Effector CD8-positive, alpha-beta T cell (primary cell): ENCODE results near the gene ABL2.
"Not testable (repeated sequence)": the region's sequence is repeated elsewhere in the genome, so short reads cannot be mapped to it uniquely, and the experiment has no call there.

Experiments used
- DNase-seq: peaks from one replicate; lab custom pipeline; 2025; lab: John Stamatoyannopoulos, UW

The ABL2 gene

GRCh38 chr1:179135707-179136106, 93.8 kb downstream of the ABL2 start:
- DNase-seq = not testable (repeated sequence)

DNA sequence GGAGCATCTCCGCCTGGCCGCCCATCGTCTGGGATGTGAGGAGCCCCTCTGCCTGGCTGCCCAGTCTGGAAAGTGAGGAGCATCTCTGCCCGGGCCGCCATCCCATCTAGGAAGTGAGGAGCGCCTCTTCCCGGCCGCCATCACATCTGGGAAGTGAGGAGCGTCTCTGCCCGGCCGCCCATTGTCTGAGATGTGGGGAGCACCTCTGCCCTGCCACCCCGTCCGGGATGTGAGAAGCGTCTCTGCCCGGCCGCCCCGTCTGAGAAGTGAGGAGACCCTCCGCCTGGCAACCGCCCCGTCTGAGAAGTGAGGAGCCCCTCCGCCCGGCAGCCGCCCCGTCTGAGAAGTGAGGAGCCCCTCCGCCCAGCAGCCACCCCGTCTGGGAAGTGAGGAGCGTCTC, 94.3 kb downstream of the ABL2 start:
- not testable (repeated sequence) for DNase-seq

- DNase-seq = no peak
These were observed 99.6 kb downstream of the ABL2 start for GRCh38 chr1:179129702-179130473.

DNA sequence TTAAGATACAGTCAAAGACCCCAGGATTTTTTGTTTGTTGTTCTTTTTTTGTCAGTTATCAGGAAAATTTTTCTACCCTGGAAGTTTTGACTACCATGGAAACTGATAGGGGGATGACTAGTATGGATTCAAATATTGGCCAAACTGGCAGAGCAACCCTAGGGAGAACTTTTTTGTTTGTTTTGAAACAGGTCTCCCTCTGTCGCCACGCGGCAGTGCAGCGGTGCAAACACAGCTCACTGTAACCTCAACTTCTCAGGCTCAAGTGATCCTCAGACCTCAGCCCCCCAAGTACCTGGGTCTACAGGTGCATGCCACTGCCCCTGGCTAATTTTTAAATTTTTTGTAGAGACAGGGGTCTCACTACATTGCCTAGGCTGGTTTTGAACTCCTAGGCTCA, 101.0 kb downstream of the ABL2 start:
- no peak for DNase-seq

- DNase-seq = no peak
These were observed 102.1 kb downstream of the ABL2 start for GRCh38 chr1:179127163-179127895.

- DNase-seq = no peak
These were observed 103.0 kb downstream of the ABL2 start for GRCh38 chr1:179126338-179127060.

GRCh38 chr1:179124873-179125272, 104.6 kb downstream of the ABL2 start:
- no peak for DNase-seq

DNA sequence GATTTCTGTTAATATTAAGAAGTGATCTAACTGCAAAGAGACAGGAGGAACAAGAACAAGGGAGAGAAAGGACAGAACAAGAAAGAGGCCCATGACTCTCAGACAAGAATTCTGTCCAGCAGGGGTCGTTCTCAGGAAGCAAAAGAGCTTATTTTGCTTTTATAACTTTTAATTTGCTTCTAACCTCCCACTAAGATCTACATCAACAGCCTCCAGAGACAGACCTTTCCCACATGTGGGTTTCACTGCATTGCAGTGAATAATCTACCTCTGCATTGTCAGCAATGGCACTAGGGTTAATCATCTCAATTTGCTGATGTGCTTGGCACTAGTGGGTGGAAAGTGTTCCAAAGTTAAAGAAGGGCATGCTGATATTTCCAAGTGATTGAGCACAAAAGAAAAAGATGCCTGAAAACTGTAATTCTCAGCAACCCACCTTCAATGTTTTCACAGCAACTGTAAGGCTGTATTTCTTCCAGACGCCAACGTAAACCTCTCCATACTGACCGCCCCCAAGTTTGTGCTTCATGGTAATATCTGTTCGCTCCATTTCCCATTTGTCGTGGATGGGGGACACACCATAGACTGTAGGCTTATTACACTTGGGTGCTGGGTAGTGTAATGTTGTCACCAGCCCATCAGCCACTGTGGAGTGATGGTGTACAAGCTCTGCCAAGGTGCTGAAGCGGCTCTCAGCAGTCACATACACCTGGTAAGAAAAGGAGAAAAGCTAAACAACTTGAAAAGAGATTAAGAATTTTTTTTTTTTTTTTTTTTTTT, 108.1 kb downstream of the ABL2 start:
- no peak for DNase-seq

DNA sequence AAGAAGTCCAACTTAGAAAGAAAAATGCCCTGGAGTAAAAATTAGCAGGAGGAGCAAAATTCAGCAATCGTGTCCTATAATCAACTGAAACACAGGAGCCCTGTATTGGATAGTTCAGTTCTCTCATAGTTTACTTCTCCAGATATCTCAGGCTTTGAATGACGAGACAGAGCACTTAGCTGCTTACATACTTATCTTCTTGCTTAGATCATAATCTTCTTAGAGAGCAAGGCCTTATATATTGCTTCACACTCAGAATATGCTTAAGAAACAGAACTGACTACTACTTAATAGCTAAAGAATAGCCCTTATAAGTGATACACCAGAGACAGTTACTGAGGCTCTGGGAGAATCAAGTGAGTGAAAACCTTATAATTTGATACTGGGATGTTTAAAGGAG, 108.7 kb downstream of the ABL2 start:
- DNase-seq = no peak

GRCh38 chr1:179119513-179119912, 110.0 kb downstream of the ABL2 start:
- DNase-seq = no peak

GRCh38 chr1:179115181-179115580, 114.3 kb downstream of the ABL2 start:
- no peak for DNase-seq

- no peak for DNase-seq
These were observed 120.8 kb downstream of the ABL2 start for GRCh38 chr1:179108644-179109043.

DNA sequence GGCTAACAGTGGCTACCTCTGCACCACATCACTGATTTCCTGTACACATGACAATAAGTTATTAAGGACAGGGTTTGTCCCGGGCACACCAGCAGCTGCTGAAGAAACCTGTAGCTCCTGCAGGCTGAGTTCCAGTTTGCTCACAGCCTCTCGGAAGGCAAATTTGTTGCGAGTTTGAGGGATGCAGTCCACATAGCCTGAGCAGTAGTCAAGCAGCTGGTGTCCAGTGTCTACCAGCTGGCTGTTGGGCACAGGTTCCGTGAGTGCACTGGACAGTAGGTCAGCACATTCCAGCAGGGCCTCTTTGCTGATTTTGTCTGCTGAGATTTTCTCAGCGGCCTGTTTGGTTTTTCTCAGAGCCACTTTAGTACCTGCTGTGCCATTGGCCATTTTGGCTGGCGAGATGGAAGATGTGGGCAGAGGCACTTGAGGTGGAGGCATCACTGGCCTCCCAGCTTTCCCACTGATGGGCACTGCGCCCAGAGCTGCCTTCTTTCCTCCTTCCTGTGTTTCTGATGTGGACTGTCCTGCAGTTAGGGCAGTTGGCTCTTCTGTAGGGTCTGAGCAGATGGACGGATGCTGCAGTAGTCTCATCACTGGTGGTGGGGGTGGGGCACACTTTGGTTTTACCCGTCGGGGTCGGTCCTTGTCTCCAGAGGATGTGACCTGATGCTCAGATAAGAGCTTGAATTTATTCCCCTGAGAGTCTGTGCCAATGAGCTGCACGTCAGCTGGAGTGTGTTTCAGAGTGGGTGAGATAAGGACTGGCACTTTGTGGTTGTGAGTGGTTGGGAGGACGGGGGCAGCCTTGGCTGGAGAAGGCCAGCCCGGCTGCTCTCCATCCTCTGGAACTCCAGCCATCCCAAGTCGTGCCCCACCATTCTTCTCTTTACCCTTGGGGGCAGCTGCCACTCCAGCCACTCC, 121.5 kb downstream of the ABL2 start:
- DNase-seq = no peak

DNA sequence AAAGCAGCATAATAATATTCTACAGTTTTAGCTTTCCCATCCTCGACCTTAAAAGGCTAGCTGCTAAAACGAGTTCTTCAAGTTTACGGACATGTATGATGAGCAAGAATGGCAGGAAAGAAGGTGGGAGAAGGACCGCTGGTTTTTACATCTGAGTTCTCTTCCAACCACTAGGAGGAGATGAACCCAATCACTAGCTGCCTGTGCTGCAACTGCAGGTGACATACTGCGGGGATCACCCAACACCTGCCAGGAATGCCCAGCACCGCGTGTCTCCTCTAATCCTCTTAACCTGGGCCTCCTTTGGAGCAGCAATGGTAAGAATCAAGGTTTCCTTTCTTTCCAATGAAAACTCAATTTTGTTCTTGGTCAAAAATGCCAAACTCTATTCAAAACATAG, 124.1 kb downstream of the ABL2 start:
- DNase-seq = no peak

DNA sequence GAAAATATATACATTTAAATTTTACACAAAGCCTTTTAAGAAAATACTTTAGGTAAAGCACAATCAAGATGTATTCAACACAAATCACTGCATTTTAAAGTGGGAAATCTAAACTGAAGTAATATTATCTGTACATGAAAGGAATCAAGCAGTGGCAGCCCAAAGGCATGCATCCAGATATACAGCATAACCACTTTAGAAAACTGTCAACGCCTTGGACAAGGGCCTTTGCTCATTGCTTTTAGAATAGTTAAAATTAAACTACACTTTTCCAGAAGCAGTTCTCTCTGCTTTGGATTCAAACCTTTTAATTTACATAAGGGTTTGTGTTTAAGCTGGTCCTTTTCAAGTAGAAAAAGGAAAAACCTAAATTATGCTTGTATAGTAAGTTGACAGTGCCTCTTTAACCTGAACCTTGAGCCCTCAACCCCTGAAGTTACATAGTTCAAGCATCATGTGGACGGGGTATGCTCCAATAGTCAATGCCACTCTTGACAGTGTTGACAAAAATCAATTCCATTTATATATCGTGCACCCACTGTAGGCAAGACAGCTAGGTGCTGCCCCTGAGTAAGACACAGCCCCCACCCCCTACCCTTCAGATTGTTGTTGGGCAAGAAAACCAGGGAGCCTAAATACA, 124.7 kb downstream of the ABL2 start:
- DNase-seq = no peak

- DNase-seq = no peak
These were observed 125.5 kb downstream of the ABL2 start for GRCh38 chr1:179103999-179104398.

DNA sequence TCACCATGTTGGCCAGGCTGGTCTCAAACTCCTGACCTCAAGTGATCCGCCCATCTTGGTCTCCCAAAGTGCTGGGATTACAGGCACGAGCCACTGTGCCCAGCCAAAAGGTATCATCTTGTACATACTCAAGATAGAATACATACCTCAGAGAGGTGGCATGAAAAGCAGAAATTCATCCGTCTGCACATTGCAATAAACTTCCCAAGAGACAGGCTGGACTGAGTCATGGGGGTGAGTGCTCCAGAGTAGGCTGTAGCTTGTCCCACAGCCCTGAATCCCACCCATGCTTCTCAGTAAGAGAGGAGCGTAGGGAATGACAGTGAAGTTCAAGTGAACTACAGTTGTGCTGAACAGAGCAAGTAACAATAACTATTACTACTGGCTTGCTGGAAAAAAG, 127.9 kb downstream of the ABL2 start:
- DNase-seq = no peak

GRCh38 chr1:179099891-179100290, 129.6 kb downstream of the ABL2 start:
- no peak for DNase-seq

DNA sequence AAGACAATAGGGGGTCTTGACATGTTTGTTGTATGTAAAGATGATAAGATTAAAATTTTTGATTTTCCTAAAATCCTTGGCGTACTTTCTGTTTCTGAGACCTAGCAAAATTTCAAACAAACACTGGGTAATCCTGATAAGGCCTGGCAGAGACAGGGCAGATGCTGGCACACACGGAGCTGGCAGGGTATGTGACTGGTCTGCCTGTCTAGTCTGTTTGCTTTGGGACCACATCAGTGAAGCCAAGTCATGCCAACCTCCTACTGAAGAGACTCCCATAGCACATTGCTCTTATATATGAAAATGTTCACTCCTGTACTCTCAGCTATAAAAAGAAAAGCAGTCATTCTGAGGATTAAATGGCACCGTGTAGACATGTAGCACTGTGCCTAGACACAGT, 133.6 kb downstream of the ABL2 start:
- no peak for DNase-seq

DNA sequence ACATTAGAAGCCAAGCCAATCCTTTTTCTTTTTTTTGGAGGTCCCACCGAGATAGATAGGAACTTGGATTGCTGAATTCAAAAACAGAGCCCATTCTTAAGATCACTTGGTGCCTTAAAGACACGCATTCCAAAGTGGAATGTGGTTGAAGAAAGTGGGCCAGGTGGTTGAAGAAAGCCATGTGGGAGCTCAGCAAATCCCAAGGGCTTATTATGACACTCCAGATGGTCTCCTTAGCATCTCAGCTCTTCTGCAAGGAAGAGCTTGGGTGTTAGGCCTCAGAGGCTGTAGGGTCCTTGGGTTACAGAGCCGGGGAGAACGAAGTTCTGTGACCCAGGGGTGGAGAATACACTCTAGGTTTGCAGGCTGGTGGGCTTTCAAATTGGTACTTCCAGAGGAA, 134.1 kb downstream of the ABL2 start:
- DNase-seq = no peak
